Upper lobe of left lung (tissue), 4 donors: Measurements from ENCODE around the gene APOM.

Experiments
- POLR2A ChIP-seq, 4 donors: fragments of 450-650 bp; IDR thresholded peaks; one replicate each; pipeline ENCODE4 v1.5.1; 2016 to 2017; ENCODE audit warnings: antibody characterized with exemption in 4 of 4, mild to moderate bottlenecking in 2 of 4
- POLR2AphosphoS5 ChIP-seq, 2 donors: sonication (generic); formaldehyde crosslinking; IDR thresholded peaks; one replicate each; pipeline ENCODE4 v1.5.1; 2017; ENCODE audit warnings: antibody characterized with exemption in 2 of 2
- TF ChIP-seq, protein P1 (sequence below), 6 experiments: fragments of 450-650 bp in 4 of 6; fragments of 200-600 bp in 2 of 6; sonication (generic) in 2 of 6; IDR thresholded peaks; one replicate each; pipeline ENCODE4 v1.5.1; 2016 to 2019; ENCODE audit warnings: antibody characterized with exemption in 6 of 6

DNA sequence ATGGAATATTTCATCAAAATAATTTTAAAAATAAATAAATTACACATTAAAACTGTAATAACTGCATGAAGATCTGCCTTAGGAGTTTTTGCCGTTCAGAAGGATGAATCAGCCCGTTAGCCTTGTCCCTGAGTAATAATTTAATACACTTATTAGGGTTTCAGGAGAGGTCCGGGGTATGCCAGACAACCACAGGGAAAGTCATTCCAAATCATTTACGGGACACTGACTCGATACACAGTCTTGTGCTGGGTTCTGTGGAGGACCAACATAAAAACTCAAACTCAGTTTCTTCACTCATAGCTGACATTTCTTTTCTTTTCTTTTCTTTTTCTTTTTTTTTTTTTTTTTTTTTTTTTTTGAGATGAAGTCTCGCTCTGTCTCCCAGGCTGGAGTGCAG, 50.2 kb downstream of the APOM start:
- TF ChIP-seq, protein P1, sequence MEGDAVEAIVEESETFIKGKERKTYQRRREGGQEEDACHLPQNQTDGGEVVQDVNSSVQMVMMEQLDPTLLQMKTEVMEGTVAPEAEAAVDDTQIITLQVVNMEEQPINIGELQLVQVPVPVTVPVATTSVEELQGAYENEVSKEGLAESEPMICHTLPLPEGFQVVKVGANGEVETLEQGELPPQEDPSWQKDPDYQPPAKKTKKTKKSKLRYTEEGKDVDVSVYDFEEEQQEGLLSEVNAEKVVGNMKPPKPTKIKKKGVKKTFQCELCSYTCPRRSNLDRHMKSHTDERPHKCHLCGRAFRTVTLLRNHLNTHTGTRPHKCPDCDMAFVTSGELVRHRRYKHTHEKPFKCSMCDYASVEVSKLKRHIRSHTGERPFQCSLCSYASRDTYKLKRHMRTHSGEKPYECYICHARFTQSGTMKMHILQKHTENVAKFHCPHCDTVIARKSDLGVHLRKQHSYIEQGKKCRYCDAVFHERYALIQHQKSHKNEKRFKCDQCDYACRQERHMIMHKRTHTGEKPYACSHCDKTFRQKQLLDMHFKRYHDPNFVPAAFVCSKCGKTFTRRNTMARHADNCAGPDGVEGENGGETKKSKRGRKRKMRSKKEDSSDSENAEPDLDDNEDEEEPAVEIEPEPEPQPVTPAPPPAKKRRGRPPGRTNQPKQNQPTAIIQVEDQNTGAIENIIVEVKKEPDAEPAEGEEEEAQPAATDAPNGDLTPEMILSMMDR (IDR thresholded peaks at IDR 0.05), result no peak
- no peak for TF ChIP-seq POLR2A (IDR thresholded peaks at IDR 0.05)
- no peak for TF ChIP-seq POLR2AphosphoS5 (IDR thresholded peaks at IDR 0.05)
